Mesendoderm (in vitro differentiated cells): ENCODE measurements around the gene RBMS1.

Experiments used
- DNase-seq: peaks from one replicate; pipeline ENCODE4 v3.0.0; 2013
- H2AK5ac ChIP-seq: 2 replicates; pipeline ENCODE4 v1.6.1; 2013; ENCODE audit warnings: low read length, inconsistent platforms
- H2BK120ac ChIP-seq: 2 replicates; pipeline ENCODE4 v1.6.1; 2013; ENCODE audit warnings: low read depth, mild to moderate bottlenecking, low read length, moderate library complexity, mixed read lengths
- H2BK15ac ChIP-seq: replicated peaks from 2 replicates; pipeline ENCODE4 v1.6.1; 2013; ENCODE audit warnings: low read depth, mild to moderate bottlenecking, moderate library complexity
- H2BK5ac ChIP-seq: 2 replicates; pipeline ENCODE4 v1.6.1; 2013; ENCODE audit warnings: low read length, inconsistent platforms
- H3K18ac ChIP-seq: 2 replicates; pipeline ENCODE4 v1.6.1; 2013; ENCODE audit warnings: mild to moderate bottlenecking, low read length, mixed read lengths
- H3K23ac ChIP-seq: one replicate; pipeline ENCODE4 v1.6.1; 2013; ENCODE audit warnings: low read length
- H3K27ac ChIP-seq: 2 replicates; pipeline ENCODE4 v1.5.1; 2013; ENCODE audit warnings: low read depth, mild to moderate bottlenecking, inconsistent platforms, low read length, moderate library complexity
- H3K27me3 ChIP-seq: 2 replicates; pipeline ENCODE4 v1.6.1; 2013; ENCODE audit warnings: low read length, control low read depth, mild to moderate bottlenecking, inconsistent platforms; ENCODE audit not compliant: insufficient read depth, poor library complexity
- H3K36me3 ChIP-seq: 2 replicates; pipeline ENCODE4 v1.6.1; 2013; ENCODE audit warnings: low read length, inconsistent platforms; ENCODE audit not compliant: control insufficient read depth, insufficient read depth
- H3K4ac ChIP-seq: one replicate; pipeline ENCODE4 v1.6.1; 2013; ENCODE audit warnings: low read depth, mild to moderate bottlenecking, low read length, moderate library complexity
- H3K4me1 ChIP-seq: 2 replicates; pipeline ENCODE4 v1.6.1; 2013; ENCODE audit warnings: low read depth, low read length, inconsistent platforms; ENCODE audit not compliant: control insufficient read depth
- H3K4me2 ChIP-seq: 2 replicates; pipeline ENCODE4 v1.6.1; 2013; ENCODE audit warnings: low read length
- H3K4me3 ChIP-seq: 2 replicates; pipeline ENCODE4 v1.5.1; 2013; ENCODE audit warnings: mild to moderate bottlenecking, low read length
- H3K56ac ChIP-seq: one replicate; pipeline ENCODE4 v1.6.1; 2013; ENCODE audit warnings: low read length
- H3K79me1 ChIP-seq: 2 replicates; pipeline ENCODE4 v1.6.1; 2013; ENCODE audit warnings: low read length, inconsistent platforms
- H3K79me2 ChIP-seq: 2 replicates; pipeline ENCODE4 v1.6.1; 2013; ENCODE audit warnings: mild to moderate bottlenecking, low read length; ENCODE audit not compliant: control insufficient read depth, insufficient read depth
- H3K9ac ChIP-seq: 2 replicates; pipeline ENCODE4 v1.6.1; 2013; ENCODE audit warnings: low read length, inconsistent platforms
- H4K5ac ChIP-seq: one replicate; pipeline ENCODE4 v1.6.1; 2013; ENCODE audit warnings: low read length
- H4K8ac ChIP-seq: one replicate; pipeline ENCODE4 v1.6.1; 2013; ENCODE audit warnings: low read depth, mild to moderate bottlenecking, control low read depth, low read length, moderate library complexity
- WGBS: extraction: QIAGEN DNeasy Blood & Tissue Kit; methylation state at CpG from one replicate; pipeline ENCODE4 v1.1.7; 2013; ENCODE audit warnings: low lambda C conversion rate, missing lambda C conversion rate; ENCODE audit not compliant: insufficient coverage; ENCODE audit errors: extremely low coverage; 5-methylcytosine and 5-hydroxymethylcytosine counted together

The RBMS1 gene

DNA sequence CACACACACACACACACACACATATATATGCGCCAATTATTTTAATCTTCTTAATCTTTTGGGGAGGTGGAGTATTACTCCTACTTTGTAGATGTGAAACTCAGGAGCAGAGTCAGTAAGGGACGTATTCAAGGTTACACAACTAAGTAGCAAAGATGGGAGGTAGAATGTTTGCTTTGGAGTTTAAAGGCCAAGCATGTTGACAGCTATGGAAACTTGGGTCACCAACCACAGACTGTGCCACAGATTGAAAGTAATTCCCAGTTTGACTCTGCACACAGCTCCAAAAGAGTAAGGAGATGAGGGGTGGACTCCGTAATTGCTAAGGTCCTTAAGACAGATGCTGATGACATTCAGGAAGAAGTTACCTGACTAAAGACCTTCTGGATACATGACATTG lies 168.7 kb downstream of the RBMS1 start:
- H3K79me1 ChIP-seq: peaks cover 25% of the 10 kb centered on the region
- WGBS: no CpG with 5 or more reads among the region's 3 CpGs

DNA sequence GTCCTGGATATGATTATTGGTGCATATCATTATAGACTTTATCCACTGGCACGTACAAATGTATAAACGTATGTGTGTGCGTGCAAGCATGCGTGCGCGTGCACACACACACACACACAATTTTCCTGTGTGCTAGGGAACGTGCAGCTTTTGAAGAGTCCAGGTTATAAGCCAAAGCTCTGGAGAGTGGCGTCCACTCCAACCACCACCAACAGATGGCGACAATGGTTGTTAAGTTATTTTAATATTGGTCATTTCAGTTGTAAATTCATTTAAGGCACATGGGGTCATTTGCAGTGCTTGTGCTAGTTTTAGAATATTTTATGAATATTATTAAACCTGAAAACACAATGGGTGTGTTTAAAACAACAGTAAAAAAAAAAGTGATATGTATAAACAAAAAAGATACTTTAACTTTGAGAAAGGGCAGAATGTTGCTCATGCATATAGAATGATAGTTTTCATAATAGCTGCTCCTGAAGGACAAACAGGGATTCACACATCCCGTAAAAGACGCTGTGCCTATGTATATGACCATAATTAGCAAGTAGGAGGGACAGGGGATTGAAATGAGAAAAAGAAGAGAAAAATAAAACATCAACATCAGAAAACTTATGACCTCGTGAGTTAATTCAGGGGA lies 169.3 kb downstream of the RBMS1 start:
- no peak overlapping the region for H3K4me2 ChIP-seq
- no peak overlapping the region for H3K18ac ChIP-seq
- H4K5ac ChIP-seq: no peak overlapping the region
- no peak overlapping the region for H2BK15ac ChIP-seq
- H3K36me3 ChIP-seq: no peaks in the 10 kb centered on the region
- peaks cover 8% of the 10 kb centered on the region for H3K4me1 ChIP-seq
- H2BK120ac ChIP-seq: no peak overlapping the region
- H3K4ac ChIP-seq: no peak overlapping the region
- no peak overlapping the region for H3K9ac ChIP-seq
- WGBS: no CpG with 5 or more reads among the region's 12 CpGs
- H4K8ac ChIP-seq: no peak overlapping the region
- no peaks in the 10 kb centered on the region for H3K27me3 ChIP-seq
- H3K79me2 ChIP-seq: peaks cover 24% of the 10 kb centered on the region
- H2BK5ac ChIP-seq: no peak overlapping the region
- H2AK5ac ChIP-seq: no peak overlapping the region
- H3K27ac ChIP-seq: no peak overlapping the region
- H3K56ac ChIP-seq: no peak overlapping the region
- H3K79me1 ChIP-seq: peaks cover 24% of the 10 kb centered on the region
- peak; percentile 35 for DNase-seq
- no peak overlapping the region for H3K23ac ChIP-seq
- H3K4me3 ChIP-seq: no peak overlapping the region

More for the DNA sequence above, 168.7 kb downstream of the RBMS1 start:
- Histone ChIP-seq H3K36me3 (no peaks in the 10 kb centered on the region), H3K23ac (no peak overlapping the region), H2BK5ac (no peak overlapping the region), H3K4me2 (no peak overlapping the region), H4K8ac (no peak overlapping the region), H3K27ac (no peak overlapping the region), H2BK15ac (no peak overlapping the region), H3K27me3 (no peaks in the 10 kb centered on the region), H2AK5ac (no peak overlapping the region), H3K4me3 (no peak overlapping the region), H3K18ac (no peak overlapping the region), H3K4me1 (peaks cover 10% of the 10 kb centered on the region), H3K4ac (no peak overlapping the region), H3K56ac (no peak overlapping the region), H3K9ac (no peak overlapping the region), H3K79me2 (peaks cover 24% of the 10 kb centered on the region), H2BK120ac (no peak overlapping the region), H4K5ac (no peak overlapping the region)
- no peak for DNase-seq

DNA sequence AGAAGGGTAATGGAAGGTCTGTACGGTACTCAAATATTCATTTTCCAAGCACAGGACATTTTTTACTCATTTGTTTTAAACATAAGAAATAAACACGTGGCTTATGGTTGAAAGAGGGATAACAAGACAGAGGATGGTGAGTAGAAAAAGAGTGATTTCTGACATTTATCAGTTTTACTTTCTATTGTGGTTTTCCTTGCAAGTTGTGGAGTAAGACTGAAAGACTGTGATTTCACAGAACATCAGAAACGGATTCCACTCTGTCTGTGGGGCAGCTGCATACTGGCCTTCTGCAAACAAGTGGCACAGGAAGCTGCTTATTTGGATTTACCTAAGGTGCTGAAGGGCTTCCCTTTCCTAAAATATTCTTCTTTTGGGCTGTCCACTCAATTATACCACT lies 171.3 kb downstream of the RBMS1 start:
- Histone ChIP-seq H2BK120ac (no peak overlapping the region), H3K18ac (no peak overlapping the region), H4K5ac (no peak overlapping the region), H3K4ac (no peak overlapping the region), H3K56ac (no peak overlapping the region), H2BK5ac (no peak overlapping the region), H3K79me2 (peaks cover 17% of the 10 kb centered on the region), H2BK15ac (no peak overlapping the region), H3K4me2 (no peak overlapping the region), H3K27ac (no peak overlapping the region), H2AK5ac (no peak overlapping the region), H3K4me3 (no peak overlapping the region), H3K9ac (no peak overlapping the region), H3K23ac (no peak overlapping the region), H3K79me1 (peaks cover 19% of the 10 kb centered on the region), H4K8ac (no peak overlapping the region), H3K27me3 (no peaks in the 10 kb centered on the region), H3K4me1 (peaks cover 2% of the 10 kb centered on the region), H3K36me3 (no peaks in the 10 kb centered on the region)
- WGBS: no CpG with 5 or more reads among the region's 3 CpGs
- no peak for DNase-seq

DNA sequence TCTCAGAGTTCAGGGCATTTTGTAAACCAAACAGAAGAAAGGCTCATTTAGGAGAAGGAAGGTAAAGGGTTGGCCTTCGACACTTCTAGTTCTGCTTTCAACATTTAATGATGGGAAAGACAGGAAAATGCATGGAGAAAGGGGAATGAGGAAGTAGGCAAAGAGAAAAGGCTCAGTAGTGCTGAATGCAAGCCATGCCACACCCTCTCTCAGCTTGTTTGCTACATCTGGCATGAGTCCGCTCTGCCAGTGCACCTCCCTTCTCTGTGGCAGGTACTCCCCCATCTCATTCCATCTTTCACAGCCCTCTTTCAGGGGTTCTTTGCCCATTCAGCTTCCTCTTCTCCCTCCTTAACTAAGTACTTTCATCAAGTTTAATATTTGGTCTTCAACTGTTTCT lies 172.6 kb downstream of the RBMS1 start:
- Histone ChIP-seq H2BK120ac (no peak overlapping the region), H2BK15ac (no peak overlapping the region)

DNA sequence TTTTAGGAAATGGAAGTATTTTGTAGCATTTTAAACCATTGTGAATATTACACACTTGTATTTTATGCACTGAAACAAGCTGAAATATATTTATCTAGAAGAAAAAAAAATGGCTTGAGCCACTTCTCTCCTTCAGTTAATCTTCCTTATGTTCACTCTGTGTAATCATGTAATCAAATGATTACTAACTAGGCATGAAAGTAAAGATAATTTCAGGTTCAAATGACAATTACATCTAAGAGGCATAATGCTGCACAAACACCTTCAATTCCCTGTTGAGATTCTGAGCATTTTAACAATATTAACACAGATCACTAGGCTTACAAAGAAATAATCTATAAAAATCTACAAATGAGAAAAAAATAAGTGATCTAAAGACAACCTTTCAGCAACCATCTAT lies 173.9 kb downstream of the RBMS1 start:
- Histone ChIP-seq H2BK15ac (no peak overlapping the region), H4K5ac (no peak overlapping the region), H3K4me1 (no peaks in the 10 kb centered on the region), H3K79me1 (peaks cover 17% of the 10 kb centered on the region), H3K27ac (no peak overlapping the region), H3K56ac (no peak overlapping the region), H2AK5ac (no peak overlapping the region), H3K23ac (no peak overlapping the region), H2BK120ac (no peak overlapping the region), H3K36me3 (no peaks in the 10 kb centered on the region), H3K4ac (no peak overlapping the region), H4K8ac (no peak overlapping the region), H3K4me3 (no peak overlapping the region), H3K27me3 (no peaks in the 10 kb centered on the region), H3K9ac (no peak overlapping the region), H3K4me2 (no peak overlapping the region), H3K79me2 (peaks cover 12% of the 10 kb centered on the region), H3K18ac (no peak overlapping the region), H2BK5ac (no peak overlapping the region)
- no peak for DNase-seq

More for the DNA sequence above, 172.6 kb downstream of the RBMS1 start:
- H3K4ac ChIP-seq: no peak overlapping the region
- no peaks in the 10 kb centered on the region for H3K4me1 ChIP-seq
- H2AK5ac ChIP-seq: no peak overlapping the region
- H3K4me2 ChIP-seq: no peak overlapping the region
- H2BK5ac ChIP-seq: no peak overlapping the region
- H3K79me2 ChIP-seq: peaks cover 16% of the 10 kb centered on the region
- H3K36me3 ChIP-seq: no peaks in the 10 kb centered on the region
- peaks cover 19% of the 10 kb centered on the region for H3K79me1 ChIP-seq
- H4K5ac ChIP-seq: no peak overlapping the region
- H3K27me3 ChIP-seq: no peaks in the 10 kb centered on the region
- DNase-seq: no peak
- no peak overlapping the region for H3K9ac ChIP-seq
- H3K18ac ChIP-seq: no peak overlapping the region
- no peak overlapping the region for H3K4me3 ChIP-seq
- no peak overlapping the region for H3K27ac ChIP-seq
- no peak overlapping the region for H3K56ac ChIP-seq
- no CpG with 5 or more reads among the region's 2 CpGs for WGBS
- H4K8ac ChIP-seq: no peak overlapping the region
- H3K23ac ChIP-seq: no peak overlapping the region

DNA sequence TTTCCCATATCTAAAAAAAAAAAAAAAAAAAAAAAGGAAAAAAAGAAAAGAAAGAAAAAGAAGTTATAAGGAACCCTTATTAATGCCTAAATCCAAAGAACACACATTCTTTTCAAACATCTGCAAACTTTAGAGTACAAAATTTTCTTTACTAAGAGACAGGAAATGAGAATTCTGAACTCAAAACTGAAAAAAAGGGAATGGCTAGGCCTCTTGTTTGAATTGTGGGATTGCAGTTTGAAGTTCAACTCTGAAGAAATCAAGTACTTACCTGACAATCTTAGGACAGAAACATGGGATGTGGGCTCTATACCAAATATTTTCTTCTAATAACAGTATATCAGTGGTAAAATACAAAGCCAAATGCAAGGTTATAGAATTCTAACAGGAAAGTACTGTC lies 175.4 kb downstream of the RBMS1 start:
- H3K27ac ChIP-seq: no peak overlapping the region
- no peaks in the 10 kb centered on the region for H3K36me3 ChIP-seq
- H3K79me1 ChIP-seq: peaks cover 15% of the 10 kb centered on the region
- no peak overlapping the region for H3K23ac ChIP-seq
- H2BK5ac ChIP-seq: no peak overlapping the region
- no peak overlapping the region for H2AK5ac ChIP-seq
- H4K8ac ChIP-seq: no peak overlapping the region
- no peak overlapping the region for H4K5ac ChIP-seq
- no peaks in the 10 kb centered on the region for H3K27me3 ChIP-seq
- no peak overlapping the region for H2BK120ac ChIP-seq
- no peaks in the 10 kb centered on the region for H3K4me1 ChIP-seq
- H3K4me3 ChIP-seq: no peak overlapping the region
- H2BK15ac ChIP-seq: no peak overlapping the region
- H3K4me2 ChIP-seq: no peak overlapping the region
- no peak for DNase-seq
- H3K56ac ChIP-seq: no peak overlapping the region
- no peak overlapping the region for H3K18ac ChIP-seq
- H3K79me2 ChIP-seq: peaks cover 10% of the 10 kb centered on the region
- no peak overlapping the region for H3K4ac ChIP-seq
- H3K9ac ChIP-seq: no peak overlapping the region
